OCI-LY7 (cell line): ENCODE measurements around the gene COQ9.

Experiments used
- CTCF ChIP-seq: fragments of 200-600 bp; sonication (generic); conservative IDR thresholded peaks from 2 replicates; pipeline ENCODE4 v1.5.1; 2014; ENCODE audit warnings: mild to moderate bottlenecking, antibody characterized with exemption, low read length, moderate library complexity, mixed read lengths
- EZH2phosphoT487 ChIP-seq: fragments of 200-600 bp; sonication (generic); IDR thresholded peaks from 2 replicates; pipeline ENCODE4 v1.6.1; 2018; ENCODE audit warnings: low read depth, borderline replicate concordance, mild to moderate bottlenecking, mixed run types, antibody characterized with exemption, low read length, moderate library complexity, mixed read lengths

GRCh38 chr16:57482845-57483545, 35.7 kb downstream of the COQ9 start:
- TF ChIP-seq CTCF (no peak), EZH2phosphoT487 (no peak)
